Measurements from ENCODE around the gene SOX6.
A peak's percentile ranks its signal among the peaks of the same experiment; 100 is the strongest.

Gene SOX6

GRCh38 chr11:16223558-16223957 lies 132.8 kb downstream of the SOX6 start:
- no peaks in the 10 kb centered on the region for H3K27me3 ChIP-seq
- no peaks in the 10 kb centered on the region for H3K9me3 ChIP-seq (replicated peaks in 1 of 11)
- no peak overlapping the region for H3K4me2 ChIP-seq
- no peak for TF ChIP-seq Cebpa-rat (IDR thresholded peaks at IDR 0.05)
- H3K4me1 ChIP-seq = no peaks in the 10 kb centered on the region
- H3K4me3 ChIP-seq = no peak overlapping the region
- no peak overlapping the region for H3K9ac ChIP-seq
- H3K36me3 ChIP-seq = no peaks in the 10 kb centered on the region
- no peak overlapping the region for H3K27ac ChIP-seq
- no peaks in the 10 kb centered on the region for H4K20me1 ChIP-seq

GRCh38 chr11:16217631-16218030 lies 138.7 kb downstream of the SOX6 start:
- Histone ChIP-seq H3K27ac (no peak overlapping the region), H3K4me1 (no peaks in the 10 kb centered on the region)

DNA sequence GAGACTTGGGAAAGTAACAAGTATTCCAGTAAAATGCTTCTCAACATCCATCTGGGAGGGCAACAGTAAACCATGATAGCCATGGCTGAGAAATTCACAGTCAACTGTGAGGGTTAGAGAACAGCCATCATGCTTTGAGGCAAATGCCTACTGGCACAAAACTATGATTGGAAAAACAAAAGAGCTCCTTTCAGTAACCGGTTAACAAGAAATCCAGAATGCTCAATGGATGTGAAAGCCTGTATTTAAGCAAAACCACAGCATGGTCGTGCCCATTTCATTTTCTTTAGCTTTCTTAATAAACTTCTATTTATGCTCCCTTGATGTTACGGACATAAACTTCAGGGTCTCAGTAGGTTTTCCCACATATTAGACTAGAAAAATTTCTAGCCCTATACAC lies 139.5 kb downstream of the SOX6 start:
- Histone ChIP-seq H3K9ac (no peak overlapping the region), H4K20me1 (no peaks in the 10 kb centered on the region), H3K9me3 (replicated peaks in 1 of 11) (no peaks in the 10 kb centered on the region), H3K4me2 (no peak overlapping the region), H3K27me3 (no peaks in the 10 kb centered on the region), H3K27ac (no peak overlapping the region), H3K36me3 (no peaks in the 10 kb centered on the region), H3K4me3 (no peak overlapping the region), H3K4me1 (no peaks in the 10 kb centered on the region)
- TF ChIP-seq Cebpa-rat (IDR thresholded peaks at IDR 0.05) = no peak

More at GRCh38 chr11:16217631-16218030, 138.7 kb downstream of the SOX6 start:
- H3K4me3 ChIP-seq = no peak overlapping the region
- TF ChIP-seq Cebpa-rat (IDR thresholded peaks at IDR 0.05) = no peak
- no peak overlapping the region for H3K4me2 ChIP-seq
- H3K27me3 ChIP-seq = no peaks in the 10 kb centered on the region
- H3K9ac ChIP-seq = no peak overlapping the region
- H4K20me1 ChIP-seq = no peaks in the 10 kb centered on the region
- no peaks in the 10 kb centered on the region for H3K36me3 ChIP-seq
- H3K9me3 ChIP-seq (replicated peaks in 1 of 11) = no peaks in the 10 kb centered on the region

- H4K20me1 ChIP-seq = no peaks in the 10 kb centered on the region
- no peaks in the 10 kb centered on the region for H3K4me1 ChIP-seq
- no peak overlapping the region for H3K4me2 ChIP-seq
- no peaks in the 10 kb centered on the region for H3K9me3 ChIP-seq (replicated peaks in 1 of 11)
- TF ChIP-seq Cebpa-rat (IDR thresholded peaks at IDR 0.05) = no peak
- H3K4me3 ChIP-seq = no peak overlapping the region
- H3K9ac ChIP-seq = no peak overlapping the region
- H3K27me3 ChIP-seq = no peaks in the 10 kb centered on the region
- H3K36me3 ChIP-seq = no peaks in the 10 kb centered on the region
- H3K27ac ChIP-seq = no peak overlapping the region
Observed at GRCh38 chr11:16215352-16215751, 141.0 kb downstream of the SOX6 start.

- no peaks in the 10 kb centered on the region for H3K4me1 ChIP-seq
- H3K9me3 ChIP-seq (replicated peaks in 1 of 11) = no peaks in the 10 kb centered on the region
- H3K27ac ChIP-seq = no peak overlapping the region
Observed at GRCh38 chr11:16211407-16211806, 144.9 kb downstream of the SOX6 start.

DNA sequence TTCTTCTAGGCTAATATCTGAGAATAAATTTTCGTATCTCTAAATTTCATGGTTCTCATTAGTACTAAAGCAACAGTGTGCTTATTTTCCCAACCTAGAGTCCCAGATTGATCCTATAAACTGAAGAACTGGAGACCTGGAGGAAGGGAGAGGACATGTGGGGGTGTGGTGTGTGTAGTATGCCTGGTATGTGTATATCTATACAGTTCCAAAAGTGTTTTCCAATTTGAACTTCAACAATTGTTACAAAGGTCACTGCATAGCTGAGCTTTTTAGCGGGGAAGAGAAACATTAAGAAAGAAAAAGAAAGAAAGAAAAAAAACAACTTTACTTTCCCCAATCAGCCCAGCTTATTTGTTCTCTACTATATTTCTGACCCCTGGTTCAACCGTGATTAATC lies 152.1 kb downstream of the SOX6 start:
- Histone ChIP-seq H3K9me3 (replicated peaks in 1 of 11) (no peaks in the 10 kb centered on the region), H3K4me3 (no peak overlapping the region), H3K27me3 (no peaks in the 10 kb centered on the region), H3K4me1 (no peaks in the 10 kb centered on the region), H3K9ac (no peak overlapping the region), H3K36me3 (no peaks in the 10 kb centered on the region), H3K4me2 (no peak overlapping the region), H3K27ac (no peak overlapping the region), H4K20me1 (no peaks in the 10 kb centered on the region)
- TF ChIP-seq Cebpa-rat (IDR thresholded peaks at IDR 0.05) = no peak

More at GRCh38 chr11:16211407-16211806, 144.9 kb downstream of the SOX6 start:
- no peaks in the 10 kb centered on the region for H4K20me1 ChIP-seq
- no peaks in the 10 kb centered on the region for H3K27me3 ChIP-seq
- no peak for TF ChIP-seq Cebpa-rat (IDR thresholded peaks at IDR 0.05)
- no peak overlapping the region for H3K4me2 ChIP-seq
- H3K4me3 ChIP-seq = no peak overlapping the region
- H3K9ac ChIP-seq = no peak overlapping the region
- no peaks in the 10 kb centered on the region for H3K36me3 ChIP-seq

- no peak for TF ChIP-seq Cebpa-rat (IDR thresholded peaks at IDR 0.05)
- Histone ChIP-seq H3K27me3 (no peaks in the 10 kb centered on the region), H3K36me3 (no peaks in the 10 kb centered on the region), H3K9me3 (replicated peaks in 1 of 11) (no peaks in the 10 kb centered on the region), H3K4me3 (no peak overlapping the region), H3K9ac (no peak overlapping the region), H4K20me1 (no peaks in the 10 kb centered on the region), H3K4me1 (peaks cover 0 to 14% (median 2%) of the 10 kb centered on the region in 10 experiments; a peak in 7 of 20 replicates), H3K27ac (no peak overlapping the region), H3K4me2 (no peak overlapping the region)
Observed at GRCh38 chr11:16195651-16196050, 160.7 kb downstream of the SOX6 start.

DNA sequence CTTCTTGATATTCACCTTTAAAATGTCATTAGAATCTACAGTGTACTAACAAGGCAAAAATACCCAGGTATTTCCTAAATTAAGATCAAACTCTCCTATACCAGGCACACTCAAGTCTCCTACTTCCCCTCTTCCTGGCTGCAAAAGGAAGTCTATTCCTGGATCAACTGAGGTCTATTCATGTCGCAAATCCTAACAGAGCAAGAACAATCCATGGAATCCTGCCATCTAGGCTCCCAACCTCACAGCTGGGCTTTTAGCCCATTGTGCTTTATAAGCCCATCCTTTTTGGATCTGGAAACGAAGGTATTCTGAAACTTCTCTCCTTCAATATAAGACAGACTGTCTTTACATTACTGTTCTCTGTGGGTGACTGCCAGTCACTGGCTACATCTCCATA lies 161.8 kb downstream of the SOX6 start:
- H3K27me3 ChIP-seq = no peaks in the 10 kb centered on the region
- no peaks in the 10 kb centered on the region for H4K20me1 ChIP-seq
- H3K9me3 ChIP-seq (replicated peaks in 1 of 11) = no peaks in the 10 kb centered on the region
- H3K36me3 ChIP-seq = no peaks in the 10 kb centered on the region
- H3K4me3 ChIP-seq = no peak overlapping the region
- no peak overlapping the region for H3K9ac ChIP-seq
- H3K4me2 ChIP-seq = no peak overlapping the region
- TF ChIP-seq Cebpa-rat (IDR thresholded peaks at IDR 0.05) = no peak
- H3K4me1 ChIP-seq = peaks cover 0 to 16% (median 2%) of the 10 kb centered on the region in 10 experiments; a peak in 7 of 20 replicates
- no peak overlapping the region for H3K27ac ChIP-seq

GRCh38 chr11:16193897-16194381 lies 162.4 kb downstream of the SOX6 start:
- H3K27ac ChIP-seq = no peak overlapping the region
- no peak overlapping the region for H3K4me3 ChIP-seq
- no peaks in the 10 kb centered on the region for H3K27me3 ChIP-seq
- H3K4me1 ChIP-seq = peaks cover 0 to 16% (median 2%) of the 10 kb centered on the region in 10 experiments; a peak in 7 of 20 replicates
- no peak overlapping the region for H3K9ac ChIP-seq
- no peak for TF ChIP-seq Cebpa-rat (IDR thresholded peaks at IDR 0.05)
- no peaks in the 10 kb centered on the region for H3K36me3 ChIP-seq
- H3K4me2 ChIP-seq = no peak overlapping the region
- H3K9me3 ChIP-seq (replicated peaks in 1 of 11) = no peaks in the 10 kb centered on the region
- no peaks in the 10 kb centered on the region for H4K20me1 ChIP-seq

DNA sequence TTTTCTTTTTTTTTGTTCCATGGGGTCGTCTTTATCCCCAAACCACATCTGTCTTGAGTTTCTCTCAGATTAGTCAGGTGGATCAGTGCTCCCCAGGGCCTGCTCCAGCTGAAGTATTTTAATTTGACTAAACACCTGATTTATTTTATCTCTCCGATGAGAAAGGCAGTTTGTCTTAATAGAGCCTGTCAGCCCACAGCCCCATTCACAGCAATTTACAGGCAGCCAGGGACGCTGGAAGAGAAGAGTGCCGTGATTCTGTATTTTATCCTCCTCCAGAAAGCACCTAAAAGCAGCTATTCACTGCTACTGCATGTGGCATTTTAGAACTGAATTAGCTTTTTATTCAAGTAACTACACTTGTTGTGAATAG lies 164.5 kb downstream of the SOX6 start:
- H4K20me1 ChIP-seq = no peaks in the 10 kb centered on the region
- H3K27me3 ChIP-seq = no peaks in the 10 kb centered on the region
- TF ChIP-seq Cebpa-rat (IDR thresholded peaks at IDR 0.05) = no peak
- H3K9ac ChIP-seq = no peak overlapping the region
- no peaks in the 10 kb centered on the region for H3K9me3 ChIP-seq (replicated peaks in 1 of 11)
- no peak overlapping the region for H3K27ac ChIP-seq
- no peaks in the 10 kb centered on the region for H3K36me3 ChIP-seq
- peaks cover 0 to 16% (median 2%) of the 10 kb centered on the region in 10 experiments; a peak in 7 of 20 replicates for H3K4me1 ChIP-seq
- peak overlapping the region in 2 of 11 experiments; percentile 6 to 29; a peak in 2 of 22 replicates for H3K4me2 ChIP-seq
- no peak overlapping the region for H3K4me3 ChIP-seq

All from BLaER1 treated with 17β-estradiol and CSF1 and Interleukin-3, amounts not matched to agents 10 nM and 100 nM (cell line).